SH-SY5Y (cell line): ENCODE measurements around the gene CCDC117.

ENCODE experiments used
- GATA2 ChIP-seq: IDR thresholded peaks from 2 replicates; pipeline ENCODE4 v1.6.1; 2011; ENCODE audit warnings: mild to moderate bottlenecking, low read depth, low read length
- GATA3 ChIP-seq: IDR thresholded peaks from 2 replicates; pipeline ENCODE4 v1.6.1; 2011; ENCODE audit warnings: low read depth, mild to moderate bottlenecking, low read length, moderate library complexity

DNA sequence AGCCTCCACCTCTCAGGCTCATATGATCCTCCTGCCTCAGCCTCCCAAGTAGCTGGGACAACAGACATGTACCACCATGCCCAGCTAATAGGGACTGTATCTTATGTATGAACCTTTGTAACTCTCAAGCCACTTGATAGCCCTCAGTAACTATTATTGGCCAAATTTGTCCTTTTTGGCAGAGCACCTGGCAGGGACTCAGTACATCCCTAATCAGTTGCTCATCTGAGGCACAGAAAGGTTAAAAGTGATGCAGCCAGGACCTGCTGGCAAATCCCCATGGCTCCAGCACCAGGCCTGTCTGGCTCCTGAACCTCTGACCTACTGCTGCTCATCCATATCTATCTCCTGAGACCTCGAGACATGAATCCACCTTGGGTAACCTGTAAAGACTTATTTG is 49.0 kb downstream of the CCDC117 start:
- no peak for TF ChIP-seq GATA2
- no peak for TF ChIP-seq GATA3
